HG03354 (cell line): ENCODE results near the gene SLIT1.

Source experiments
- ATAC-seq: cut with Tn5 transposase; IDR thresholded peaks from one replicate; pipeline ENCODE4 v1.9.1; 2021; ENCODE audit warnings: mild to moderate bottlenecking; ENCODE audit not compliant: unreplicated experiment, poor library complexity, severe bottlenecking

The SLIT1 gene

GRCh38 chr10:96968682-96969423 lies 216.9 kb downstream of the SLIT1 start:
- ATAC-seq: no peak

GRCh38 chr10:96967847-96968246 lies 217.9 kb downstream of the SLIT1 start:
- no peak for ATAC-seq

- no peak for ATAC-seq
These were observed 221.6 kb downstream of the SLIT1 start for GRCh38 chr10:96964131-96964530.

- no peak for ATAC-seq
These were observed 224.9 kb downstream of the SLIT1 start for GRCh38 chr10:96960872-96961271.

- ATAC-seq: no peak
These were observed 226.0 kb downstream of the SLIT1 start for GRCh38 chr10:96959733-96960132.

- no peak for ATAC-seq
These were observed 227.7 kb downstream of the SLIT1 start for GRCh38 chr10:96958071-96958470.

GRCh38 chr10:96955794-96956193 lies 230.0 kb downstream of the SLIT1 start:
- ATAC-seq: no peak

- no peak for ATAC-seq
These were observed 233.8 kb downstream of the SLIT1 start for GRCh38 chr10:96951954-96952353.

GRCh38 chr10:96949039-96949683 lies 236.6 kb downstream of the SLIT1 start:
- ATAC-seq: no peak
